Activated naive CD8-positive, alpha-beta T cell (primary cell): Measurements from ENCODE around the gene MCM5.

Experiments used
- H3K27ac Mint-ChIP-seq: one replicate; pipeline ENCODE4 v1.8.0; 2021; ENCODE audit warnings: mixed read lengths
- H3K27me3 Mint-ChIP-seq: one replicate; pipeline ENCODE4 v1.8.0; 2021; ENCODE audit warnings: mixed read lengths
- H3K36me3 Mint-ChIP-seq: one replicate; pipeline ENCODE4 v1.8.0; 2021; ENCODE audit warnings: mixed read lengths
- H3K4me1 Mint-ChIP-seq: one replicate; pipeline ENCODE4 v1.8.0; 2021; ENCODE audit warnings: low read depth, mixed read lengths
- H3K4me3 Mint-ChIP-seq: one replicate; pipeline ENCODE4 v1.8.0; 2021; ENCODE audit warnings: mild to moderate bottlenecking, mixed read lengths
- H3K9me3 Mint-ChIP-seq: one replicate; pipeline ENCODE4 v1.8.0; 2021; ENCODE audit warnings: low read depth, mixed read lengths

Gene MCM5

GRCh38 chr22:35406443-35406842 lies 6.5 kb downstream of the MCM5 start:
- H3K9me3 Mint-ChIP-seq, result no peaks in the 10 kb centered on the region
- no peaks in the 10 kb centered on the region for H3K27me3 Mint-ChIP-seq
- peaks cover 24% of the 10 kb centered on the region for H3K4me1 Mint-ChIP-seq
- peaks cover 29% of the 10 kb centered on the region for H3K36me3 Mint-ChIP-seq
- H3K27ac Mint-ChIP-seq, result no peak overlapping the region
- no peak overlapping the region for H3K4me3 Mint-ChIP-seq

GRCh38 chr22:35407362-35407761 lies 7.4 kb downstream of the MCM5 start:
- H3K36me3 Mint-ChIP-seq, result peaks cover 34% of the 10 kb centered on the region
- H3K4me1 Mint-ChIP-seq, result peaks cover 21% of the 10 kb centered on the region
- H3K9me3 Mint-ChIP-seq, result no peaks in the 10 kb centered on the region
- H3K27ac Mint-ChIP-seq, result no peak overlapping the region
- no peaks in the 10 kb centered on the region for H3K27me3 Mint-ChIP-seq
- no peak overlapping the region for H3K4me3 Mint-ChIP-seq

- H3K9me3 Mint-ChIP-seq, result no peaks in the 10 kb centered on the region
- peak overlapping the region; percentile 41 for H3K27ac Mint-ChIP-seq
- no peaks in the 10 kb centered on the region for H3K27me3 Mint-ChIP-seq
- no peak overlapping the region for H3K4me3 Mint-ChIP-seq
- peaks cover 26% of the 10 kb centered on the region for H3K36me3 Mint-ChIP-seq
- H3K4me1 Mint-ChIP-seq, result peaks cover 17% of the 10 kb centered on the region
These were observed 10.1 kb downstream of the MCM5 start for GRCh38 chr22:35409783-35410662.

DNA sequence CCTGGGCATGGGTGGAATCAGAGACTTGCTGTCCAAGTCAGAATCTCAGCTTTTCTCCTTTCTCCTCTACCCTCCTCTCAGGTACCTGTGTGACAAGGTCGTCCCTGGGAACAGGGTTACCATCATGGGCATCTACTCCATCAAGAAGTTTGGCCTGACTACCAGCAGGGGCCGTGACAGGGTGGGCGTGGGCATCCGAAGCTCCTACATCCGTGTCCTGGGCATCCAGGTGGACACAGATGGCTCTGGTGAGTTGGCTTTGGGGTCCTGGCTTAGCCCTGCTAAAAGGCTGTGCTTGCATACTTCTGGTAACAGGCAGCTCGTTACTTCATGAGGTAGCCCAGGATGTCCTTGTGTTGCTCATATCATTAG lies 10.7 kb downstream of the MCM5 start:
- H3K4me1 Mint-ChIP-seq, result peaks cover 17% of the 10 kb centered on the region
- H3K9me3 Mint-ChIP-seq, result no peaks in the 10 kb centered on the region
- H3K4me3 Mint-ChIP-seq, result no peak overlapping the region
- peaks cover 26% of the 10 kb centered on the region for H3K36me3 Mint-ChIP-seq
- H3K27me3 Mint-ChIP-seq, result no peaks in the 10 kb centered on the region
- no peak overlapping the region for H3K27ac Mint-ChIP-seq

DNA sequence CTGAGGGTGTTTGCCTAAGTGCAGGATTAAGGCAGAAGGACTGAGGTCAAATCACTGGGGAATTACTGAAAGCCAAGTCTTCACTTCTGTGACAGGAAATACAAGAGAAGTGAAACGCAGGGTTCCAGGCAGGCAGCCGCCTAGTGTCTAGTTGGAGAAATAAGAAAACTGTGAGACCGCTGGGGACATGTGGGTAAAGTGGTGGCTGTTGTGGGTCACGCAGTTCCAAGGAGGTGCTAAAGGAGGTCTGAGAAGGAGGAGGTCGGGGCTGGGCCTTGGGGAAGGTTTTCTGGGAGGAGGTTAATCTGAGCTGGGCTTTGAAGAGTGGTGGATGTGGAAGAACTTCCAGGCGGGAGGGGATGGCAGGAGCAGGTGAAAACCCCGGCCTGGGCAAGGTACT lies 11.2 kb downstream of the MCM5 start:
- Mint-ChIP-seq H3K4me1 (peaks cover 17% of the 10 kb centered on the region), H3K4me3 (no peak overlapping the region)

DNA sequence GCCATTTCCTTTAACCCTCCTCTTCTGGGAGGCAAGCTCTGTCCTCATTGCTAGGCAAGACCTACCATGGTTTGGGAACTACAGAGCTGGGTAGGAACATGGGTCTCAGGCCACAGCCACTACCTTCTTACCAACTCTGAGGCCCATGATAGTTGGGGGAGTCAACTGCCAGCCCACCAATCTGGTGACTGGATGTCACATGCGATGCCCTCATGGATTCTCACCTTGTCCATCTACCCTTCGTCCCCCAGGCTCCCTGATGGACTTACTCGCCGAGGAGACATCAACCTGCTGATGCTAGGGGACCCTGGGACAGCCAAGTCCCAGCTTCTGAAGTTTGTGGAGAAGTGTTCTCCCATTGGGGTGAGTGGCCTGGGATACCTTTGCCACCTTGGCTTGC lies 13.7 kb downstream of the MCM5 start:
- no peak overlapping the region for H3K27ac Mint-ChIP-seq
- H3K36me3 Mint-ChIP-seq, result peaks cover 17% of the 10 kb centered on the region
- H3K4me3 Mint-ChIP-seq, result no peak overlapping the region
- H3K27me3 Mint-ChIP-seq, result no peaks in the 10 kb centered on the region
- H3K4me1 Mint-ChIP-seq, result peaks cover 11% of the 10 kb centered on the region
- no peaks in the 10 kb centered on the region for H3K9me3 Mint-ChIP-seq

More for the DNA sequence above, 11.2 kb downstream of the MCM5 start:
- no peaks in the 10 kb centered on the region for H3K9me3 Mint-ChIP-seq
- peaks cover 26% of the 10 kb centered on the region for H3K36me3 Mint-ChIP-seq
- no peak overlapping the region for H3K27ac Mint-ChIP-seq
- H3K27me3 Mint-ChIP-seq, result no peaks in the 10 kb centered on the region

- Mint-ChIP-seq H3K9me3 (no peaks in the 10 kb centered on the region), H3K4me1 (no peaks in the 10 kb centered on the region), H3K4me3 (no peak overlapping the region), H3K36me3 (peaks cover 3% of the 10 kb centered on the region), H3K27me3 (no peaks in the 10 kb centered on the region), H3K27ac (no peak overlapping the region)
These were observed 17.7 kb downstream of the MCM5 start for GRCh38 chr22:35417606-35418005.

GRCh38 chr22:35418088-35418487 lies 18.1 kb downstream of the MCM5 start:
- no peak overlapping the region for H3K4me3 Mint-ChIP-seq
- H3K27me3 Mint-ChIP-seq, result no peaks in the 10 kb centered on the region
- no peaks in the 10 kb centered on the region for H3K9me3 Mint-ChIP-seq
- H3K27ac Mint-ChIP-seq, result no peak overlapping the region
- H3K4me1 Mint-ChIP-seq, result no peaks in the 10 kb centered on the region
- peaks cover 3% of the 10 kb centered on the region for H3K36me3 Mint-ChIP-seq

DNA sequence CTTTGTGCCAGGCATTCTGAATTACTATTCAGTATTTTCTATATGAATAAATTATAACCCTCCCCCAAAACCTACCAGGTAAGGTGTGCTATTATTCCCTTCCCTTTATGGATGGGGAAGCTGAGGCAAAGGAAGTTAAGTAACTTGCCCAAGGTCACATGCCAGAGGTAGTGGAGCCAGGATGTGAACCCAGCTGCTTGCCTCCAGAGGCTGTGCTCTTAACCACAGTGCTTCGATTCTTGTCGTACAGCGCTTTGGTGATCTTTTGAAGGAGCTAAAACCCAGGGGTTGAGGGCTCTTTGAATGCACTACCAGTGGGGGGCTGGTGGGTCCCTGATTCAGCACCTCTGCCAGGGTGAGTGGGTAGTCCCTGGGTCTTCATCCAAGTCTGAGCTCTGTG lies 18.8 kb downstream of the MCM5 start:
- Mint-ChIP-seq H3K4me1 (no peaks in the 10 kb centered on the region), H3K9me3 (no peaks in the 10 kb centered on the region), H3K27me3 (no peaks in the 10 kb centered on the region), H3K4me3 (no peak overlapping the region), H3K27ac (no peak overlapping the region), H3K36me3 (peaks cover 3% of the 10 kb centered on the region)

GRCh38 chr22:35419756-35420155 lies 19.8 kb downstream of the MCM5 start:
- Mint-ChIP-seq H3K9me3 (no peaks in the 10 kb centered on the region), H3K36me3 (peaks cover 3% of the 10 kb centered on the region), H3K27me3 (no peaks in the 10 kb centered on the region), H3K4me3 (no peak overlapping the region), H3K27ac (no peak overlapping the region), H3K4me1 (no peaks in the 10 kb centered on the region)

DNA sequence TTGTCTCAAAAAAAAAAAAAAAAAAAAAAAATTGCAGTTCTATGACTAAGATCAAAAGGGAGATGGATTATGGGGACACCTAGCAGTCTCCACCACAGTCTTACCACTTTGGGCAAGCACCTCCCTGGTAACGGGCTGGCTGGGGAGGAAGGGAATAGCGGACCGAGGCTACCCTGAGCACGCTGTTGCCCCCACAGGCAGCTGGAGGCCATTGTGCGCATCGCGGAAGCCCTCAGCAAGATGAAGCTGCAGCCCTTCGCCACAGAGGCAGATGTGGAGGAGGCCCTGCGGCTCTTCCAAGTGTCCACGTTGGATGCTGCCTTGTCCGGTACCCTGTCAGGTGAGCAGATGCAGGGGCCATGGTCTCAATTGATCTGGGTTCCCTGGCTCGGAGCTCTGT lies 21.2 kb downstream of the MCM5 start:
- H3K9me3 Mint-ChIP-seq, result no peaks in the 10 kb centered on the region
- H3K27me3 Mint-ChIP-seq, result no peaks in the 10 kb centered on the region
- no peak overlapping the region for H3K4me3 Mint-ChIP-seq
- no peak overlapping the region for H3K27ac Mint-ChIP-seq
- H3K36me3 Mint-ChIP-seq, result peaks cover 3% of the 10 kb centered on the region
- no peaks in the 10 kb centered on the region for H3K4me1 Mint-ChIP-seq

GRCh38 chr22:35422145-35422544 lies 22.2 kb downstream of the MCM5 start:
- H3K9me3 Mint-ChIP-seq, result no peaks in the 10 kb centered on the region
- H3K4me3 Mint-ChIP-seq, result no peak overlapping the region
- H3K27ac Mint-ChIP-seq, result no peak overlapping the region
- no peaks in the 10 kb centered on the region for H3K4me1 Mint-ChIP-seq
- no peaks in the 10 kb centered on the region for H3K27me3 Mint-ChIP-seq
- H3K36me3 Mint-ChIP-seq, result no peaks in the 10 kb centered on the region

DNA sequence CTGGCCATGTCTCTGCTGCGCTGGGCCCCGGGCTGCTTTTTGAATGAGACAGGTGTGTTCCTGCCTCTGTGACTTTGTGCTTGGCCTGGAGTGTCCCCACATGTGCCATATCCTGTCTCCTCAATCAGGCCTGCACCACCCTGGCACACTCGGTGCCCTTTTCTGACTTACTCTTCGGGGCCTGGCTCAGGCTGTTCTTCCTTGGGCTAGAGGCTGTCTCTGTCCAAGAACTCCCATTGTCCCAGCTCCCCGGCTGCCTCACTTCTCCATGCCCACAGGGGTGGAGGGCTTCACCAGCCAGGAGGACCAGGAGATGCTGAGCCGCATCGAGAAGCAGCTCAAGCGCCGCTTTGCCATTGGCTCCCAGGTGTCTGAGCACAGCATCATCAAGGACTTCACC lies 23.0 kb downstream of the MCM5 start:
- H3K4me1 Mint-ChIP-seq, result no peaks in the 10 kb centered on the region
- no peaks in the 10 kb centered on the region for H3K36me3 Mint-ChIP-seq
- no peaks in the 10 kb centered on the region for H3K27me3 Mint-ChIP-seq
- no peaks in the 10 kb centered on the region for H3K9me3 Mint-ChIP-seq
- H3K4me3 Mint-ChIP-seq, result no peak overlapping the region
- H3K27ac Mint-ChIP-seq, result no peak overlapping the region

GRCh38 chr22:35424081-35424480 lies 24.1 kb downstream of the MCM5 start:
- no peak overlapping the region for H3K27ac Mint-ChIP-seq
- H3K27me3 Mint-ChIP-seq, result no peaks in the 10 kb centered on the region
- no peaks in the 10 kb centered on the region for H3K9me3 Mint-ChIP-seq
- H3K4me3 Mint-ChIP-seq, result no peak overlapping the region
- no peaks in the 10 kb centered on the region for H3K36me3 Mint-ChIP-seq
- no peaks in the 10 kb centered on the region for H3K4me1 Mint-ChIP-seq

DNA sequence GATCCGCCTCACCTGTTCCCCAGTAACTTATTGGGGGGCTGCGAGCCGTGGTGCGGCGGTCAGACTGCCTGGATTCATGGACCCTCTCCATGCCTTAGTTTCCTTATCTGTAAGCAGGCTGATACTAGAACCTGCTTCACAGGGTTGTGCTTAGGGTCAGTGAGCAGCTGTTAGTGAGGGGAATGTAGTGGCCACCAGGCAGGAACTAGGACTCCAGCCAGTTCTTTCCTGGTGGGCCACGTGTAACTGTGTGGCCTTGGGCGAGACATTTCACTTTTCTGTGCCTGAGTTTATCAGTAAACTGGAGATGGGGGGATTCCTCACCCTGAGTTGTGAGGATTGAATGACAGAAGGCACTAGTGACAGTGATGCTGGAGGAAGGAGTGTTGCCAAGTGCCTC lies 24.8 kb downstream of the MCM5 start:
- no peaks in the 10 kb centered on the region for H3K27me3 Mint-ChIP-seq
- H3K36me3 Mint-ChIP-seq, result no peaks in the 10 kb centered on the region

GRCh38 chr22:35425546-35425945 lies 25.6 kb downstream of the MCM5 start:
- Mint-ChIP-seq H3K36me3 (no peaks in the 10 kb centered on the region), H3K27ac (no peak overlapping the region), H3K4me3 (no peak overlapping the region)

More for the DNA sequence above, 24.8 kb downstream of the MCM5 start:
- Mint-ChIP-seq H3K4me1 (no peaks in the 10 kb centered on the region), H3K27ac (peak overlapping the region; percentile 11), H3K4me3 (no peak overlapping the region), H3K9me3 (no peaks in the 10 kb centered on the region)

More at GRCh38 chr22:35425546-35425945, 25.6 kb downstream of the MCM5 start:
- no peaks in the 10 kb centered on the region for H3K9me3 Mint-ChIP-seq
- no peaks in the 10 kb centered on the region for H3K27me3 Mint-ChIP-seq
- no peaks in the 10 kb centered on the region for H3K4me1 Mint-ChIP-seq
